ENCODE data around the gene LRRK1. TPM values are rescaled to one million over a fixed set of nuclear protein-coding genes. Genes with fewer than 3 reads are reported as not detected.

Gene LRRK1
- total RNA-seq, 1 experiment from 2014 or later = 7.0 TPM

DNA sequence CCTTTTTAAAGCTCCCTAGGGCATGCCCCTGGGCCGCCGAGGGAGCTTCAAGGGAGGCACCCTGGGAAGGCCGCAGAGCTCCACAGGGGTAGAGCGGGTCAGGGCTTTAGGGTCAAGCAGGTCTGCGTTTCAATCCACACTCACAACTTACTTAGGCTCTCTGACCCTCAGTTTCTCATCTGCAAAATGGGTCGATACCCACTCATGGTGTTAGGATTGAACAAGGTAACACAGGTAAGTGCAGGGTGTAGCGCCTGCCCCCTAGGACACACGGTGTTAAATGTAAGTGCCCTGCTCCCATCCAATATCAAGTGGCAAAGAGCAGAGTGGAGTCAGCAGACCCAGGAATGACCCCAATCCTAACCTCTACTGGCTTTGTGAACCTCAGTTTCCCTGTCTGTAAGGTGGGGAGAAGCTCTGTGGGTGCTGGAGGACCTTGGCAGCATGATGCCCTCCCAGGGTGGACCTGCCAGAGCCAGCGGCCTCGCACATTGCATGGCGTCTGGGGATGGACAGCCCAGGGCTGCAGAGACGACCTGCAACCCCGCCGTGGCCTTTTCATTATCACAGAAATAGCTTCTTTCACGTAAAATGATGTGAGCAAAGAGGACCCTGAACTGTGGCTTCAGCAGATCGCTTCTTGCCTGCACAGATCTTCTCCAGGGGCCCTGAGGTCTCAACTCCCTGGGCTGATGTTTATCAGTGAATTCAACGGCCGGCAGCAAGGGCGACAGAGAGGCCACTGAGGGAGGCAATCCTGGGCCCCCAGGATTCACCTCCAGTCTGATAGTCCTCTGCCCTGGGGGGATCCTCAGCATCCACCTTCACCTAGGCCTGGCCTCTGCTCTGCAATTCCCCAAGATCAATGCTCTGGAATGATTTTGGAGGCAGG lies 194.2 kb downstream of the LRRK1 start:
- H3K4me1 ChIP-seq (ENCODE audit: insufficient read depth, low read length) = no peaks in the 10 kb centered on the region
- H3K27ac ChIP-seq (ENCODE audit: low read length) = no peak overlapping the region
- no peaks in the 10 kb centered on the region for H3K9me2 ChIP-seq (replicated peaks; ENCODE audit: low read length)
- H3F3A ChIP-seq (ENCODE audit: low read length, unreplicated experiment) = no peaks in the 10 kb centered on the region
- H2AFZ ChIP-seq (ENCODE audit: low read length) = no peak overlapping the region
- H3K4me2 ChIP-seq (ENCODE audit: low read length) = no peak overlapping the region
- CTCF ChIA-PET = no interaction called here
- H3K79me2 ChIP-seq (ENCODE audit: low read length) = no peaks in the 10 kb centered on the region
- H3K4me3 ChIP-seq (ENCODE audit: low read length) = no peak overlapping the region
- POLR2A ChIA-PET (ENCODE audit: unreplicated experiment) = no interaction called here
- no peak for ATAC-seq
- no TSS peak for BruUV-seq (replicated peaks)
- TF ChIP-seq, protein P1, sequence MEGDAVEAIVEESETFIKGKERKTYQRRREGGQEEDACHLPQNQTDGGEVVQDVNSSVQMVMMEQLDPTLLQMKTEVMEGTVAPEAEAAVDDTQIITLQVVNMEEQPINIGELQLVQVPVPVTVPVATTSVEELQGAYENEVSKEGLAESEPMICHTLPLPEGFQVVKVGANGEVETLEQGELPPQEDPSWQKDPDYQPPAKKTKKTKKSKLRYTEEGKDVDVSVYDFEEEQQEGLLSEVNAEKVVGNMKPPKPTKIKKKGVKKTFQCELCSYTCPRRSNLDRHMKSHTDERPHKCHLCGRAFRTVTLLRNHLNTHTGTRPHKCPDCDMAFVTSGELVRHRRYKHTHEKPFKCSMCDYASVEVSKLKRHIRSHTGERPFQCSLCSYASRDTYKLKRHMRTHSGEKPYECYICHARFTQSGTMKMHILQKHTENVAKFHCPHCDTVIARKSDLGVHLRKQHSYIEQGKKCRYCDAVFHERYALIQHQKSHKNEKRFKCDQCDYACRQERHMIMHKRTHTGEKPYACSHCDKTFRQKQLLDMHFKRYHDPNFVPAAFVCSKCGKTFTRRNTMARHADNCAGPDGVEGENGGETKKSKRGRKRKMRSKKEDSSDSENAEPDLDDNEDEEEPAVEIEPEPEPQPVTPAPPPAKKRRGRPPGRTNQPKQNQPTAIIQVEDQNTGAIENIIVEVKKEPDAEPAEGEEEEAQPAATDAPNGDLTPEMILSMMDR (conservative IDR thresholded peaks at IDR 0.05; ENCODE audit: low read depth, low read length) = no peak
- TF ChIP-seq EZH2phosphoT487 (IDR thresholded peaks at IDR 0.05; ENCODE audit: borderline replicate concordance, low read length) (no peak), EZH2 (IDR thresholded peaks at IDR 0.05; ENCODE audit: low read length, unreplicated experiment) (no peak)
- no peaks in the 10 kb centered on the region for H3K9me3 ChIP-seq (ENCODE audit: low read length)
- intact Hi-C loops (cut with micrococcal nuclease) = no loop called here
- H3K27me3 ChIP-seq (ENCODE audit: low read length) = no peaks in the 10 kb centered on the region
- H4K20me1 ChIP-seq (ENCODE audit: low read length) = no peaks in the 10 kb centered on the region
- no peak overlapping the region for H3K9ac ChIP-seq (ENCODE audit: low read length)
- DNase-seq = no peak
- no peaks in the 10 kb centered on the region for H3K36me3 ChIP-seq (ENCODE audit: low read depth, low read length)

DNA sequence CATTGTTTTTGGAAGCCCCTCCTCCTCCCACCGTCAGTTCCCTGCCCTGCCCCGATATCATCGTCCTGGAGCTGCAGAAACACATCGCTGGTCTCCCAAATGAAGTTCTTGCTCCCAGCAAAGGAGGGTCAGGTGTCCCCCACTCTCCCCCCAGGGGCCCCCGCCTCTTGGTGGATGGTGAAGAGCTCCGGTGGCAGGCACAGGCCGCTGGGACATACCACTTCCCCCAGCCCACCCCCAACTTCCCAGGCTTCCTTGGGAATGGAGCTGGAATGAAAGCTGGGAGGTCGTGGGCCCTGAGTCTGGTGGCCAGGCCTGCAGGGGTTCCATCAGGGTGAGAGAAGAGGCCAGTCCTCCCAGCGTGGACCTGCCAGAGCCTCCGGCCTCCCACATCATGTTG lies 195.0 kb downstream of the LRRK1 start:
- no peaks in the 10 kb centered on the region for H3F3A ChIP-seq (ENCODE audit: low read length, unreplicated experiment)
- TF ChIP-seq EZH2phosphoT487 (IDR thresholded peaks at IDR 0.05; ENCODE audit: borderline replicate concordance, low read length) = no peak
- TF ChIP-seq EZH2 (IDR thresholded peaks at IDR 0.05; ENCODE audit: low read length, unreplicated experiment) = no peak
- POLR2A ChIA-PET (ENCODE audit: unreplicated experiment) = no interaction called here
- intact Hi-C loops (cut with micrococcal nuclease) = no loop called here
- no TSS peak for BruUV-seq (replicated peaks)
- no peaks in the 10 kb centered on the region for H4K20me1 ChIP-seq (ENCODE audit: low read length)
- H3K9ac ChIP-seq (ENCODE audit: low read length) = no peak overlapping the region
- no peak overlapping the region for H3K27ac ChIP-seq (ENCODE audit: low read length)
- no peaks in the 10 kb centered on the region for H3K4me1 ChIP-seq (ENCODE audit: insufficient read depth, low read length)
- no peak overlapping the region for H3K4me3 ChIP-seq (ENCODE audit: low read length)
- CTCF ChIA-PET = no interaction called here
- no peak overlapping the region for H2AFZ ChIP-seq (ENCODE audit: low read length)
- no peak overlapping the region for H3K4me2 ChIP-seq (ENCODE audit: low read length)
- no peaks in the 10 kb centered on the region for H3K27me3 ChIP-seq (ENCODE audit: low read length)
- no peak for DNase-seq
- H3K79me2 ChIP-seq (ENCODE audit: low read length) = no peaks in the 10 kb centered on the region
- no peaks in the 10 kb centered on the region for H3K9me3 ChIP-seq (ENCODE audit: low read length)
- no peaks in the 10 kb centered on the region for H3K36me3 ChIP-seq (ENCODE audit: low read depth, low read length)
- no peaks in the 10 kb centered on the region for H3K9me2 ChIP-seq (replicated peaks; ENCODE audit: low read length)
- no peak for ATAC-seq

DNA sequence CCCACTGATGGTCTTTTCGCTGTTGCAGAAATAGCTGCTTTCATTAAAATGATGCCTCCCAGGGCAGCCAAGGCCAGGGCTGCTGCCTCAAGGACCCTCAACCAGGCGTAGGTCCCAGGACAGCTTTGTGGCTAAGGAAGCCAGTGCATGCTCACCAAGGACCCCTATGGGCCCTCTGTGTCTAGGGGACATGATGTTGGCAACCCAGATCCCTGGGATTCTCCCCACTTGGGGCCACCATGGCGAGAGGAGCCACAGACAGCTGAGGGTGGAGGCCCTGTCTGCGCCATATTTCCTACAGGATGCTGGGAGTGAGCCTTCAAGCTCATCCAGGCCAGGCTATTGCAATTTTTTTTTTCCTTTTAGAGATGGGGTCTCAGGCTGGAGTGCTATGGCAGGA lies 195.5 kb downstream of the LRRK1 start:
- ATAC-seq (no peak), DNase-seq (no peak)
- no peaks in the 10 kb centered on the region for H4K20me1 ChIP-seq (ENCODE audit: low read length)
- H3K9me2 ChIP-seq (replicated peaks; ENCODE audit: low read length) = no peaks in the 10 kb centered on the region
- intact Hi-C loops (cut with micrococcal nuclease) = no loop called here
- no peak overlapping the region for H3K4me3 ChIP-seq (ENCODE audit: low read length)
- no peaks in the 10 kb centered on the region for H3K4me1 ChIP-seq (ENCODE audit: insufficient read depth, low read length)
- H3K9me3 ChIP-seq (ENCODE audit: low read length) = no peaks in the 10 kb centered on the region
- H3K27me3 ChIP-seq (ENCODE audit: low read length) = no peaks in the 10 kb centered on the region
- no peak for TF ChIP-seq EZH2 (IDR thresholded peaks at IDR 0.05; ENCODE audit: low read length, unreplicated experiment)
- TF ChIP-seq EZH2phosphoT487 (IDR thresholded peaks at IDR 0.05; ENCODE audit: borderline replicate concordance, low read length) = no peak
- TF ChIP-seq, protein P1 (conservative IDR thresholded peaks at IDR 0.05; ENCODE audit: low read depth, low read length) = no peak
- H3K36me3 ChIP-seq (ENCODE audit: low read depth, low read length) = no peaks in the 10 kb centered on the region
- no peaks in the 10 kb centered on the region for H3F3A ChIP-seq (ENCODE audit: low read length, unreplicated experiment)
- no peak overlapping the region for H3K9ac ChIP-seq (ENCODE audit: low read length)
- H3K27ac ChIP-seq (ENCODE audit: low read length) = no peak overlapping the region
- BruUV-seq (replicated peaks) = no TSS peak
- H3K4me2 ChIP-seq (ENCODE audit: low read length) = no peak overlapping the region
- no peaks in the 10 kb centered on the region for H3K79me2 ChIP-seq (ENCODE audit: low read length)
- no peak overlapping the region for H2AFZ ChIP-seq (ENCODE audit: low read length)
- POLR2A ChIA-PET (ENCODE audit: unreplicated experiment) = no interaction called here
- CTCF ChIA-PET = no interaction called here
